ENCODE data around the gene TAAR1.

The TAAR1 gene

DNA sequence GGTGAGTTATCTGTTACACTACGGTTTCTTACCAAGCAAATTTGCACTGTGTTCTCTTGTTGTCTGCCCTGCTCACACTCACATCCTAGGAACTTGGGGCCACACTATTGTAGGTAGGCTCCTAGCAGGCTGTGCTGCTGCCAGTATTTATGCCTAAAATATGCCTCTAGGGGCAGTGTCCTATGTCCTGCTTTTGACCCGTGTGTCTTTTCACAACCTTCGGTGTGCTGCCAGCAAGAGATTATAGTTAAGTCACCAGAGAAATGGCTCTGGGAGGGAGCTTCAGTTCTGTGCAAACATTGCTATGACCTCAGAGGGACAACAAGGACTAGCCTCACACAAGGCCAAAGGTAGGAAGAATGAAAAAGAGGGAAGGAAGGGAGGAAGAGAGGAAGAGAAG is 60.5 kb downstream of the TAAR1 start:
- Mint-ChIP-seq H3K9me3 (no peaks in the 10 kb centered on the region), H3K4me3 (no peak overlapping the region), H3K4me1 (no peaks in the 10 kb centered on the region), H3K27me3 (peaks cover 9% of the 10 kb centered on the region), H3K36me3 (no peaks in the 10 kb centered on the region), H3K27ac (no peak overlapping the region)
- CTCF ChIA-PET = no interaction called here
- DNase-seq = no peak

DNA sequence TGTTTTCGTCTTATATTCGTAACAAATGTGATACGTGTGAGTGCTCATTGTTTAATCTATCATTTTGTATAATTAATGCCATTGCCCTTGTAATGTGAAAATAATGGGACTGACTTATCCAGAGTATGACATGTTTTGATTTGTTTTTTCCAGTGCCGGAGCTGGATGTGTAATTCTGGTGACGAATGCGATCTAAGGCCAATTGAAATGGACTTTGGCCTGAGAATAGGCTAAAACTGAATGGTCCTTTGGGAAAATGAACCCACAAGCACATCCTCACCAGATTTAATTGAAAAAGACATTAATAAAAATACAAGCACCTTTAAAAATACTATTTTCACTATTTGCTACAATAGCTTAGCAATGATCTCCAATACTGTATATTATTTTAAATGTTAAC is 62.8 kb downstream of the TAAR1 start:
- Mint-ChIP-seq H3K9me3 (no peaks in the 10 kb centered on the region), H3K36me3 (no peaks in the 10 kb centered on the region), H3K4me3 (no peak overlapping the region), H3K4me1 (no peaks in the 10 kb centered on the region), H3K27ac (no peak overlapping the region), H3K27me3 (peaks cover 15% of the 10 kb centered on the region)
- CTCF ChIA-PET = no interaction called here
- DNase-seq = no peak

Measured in activated naive CD4-positive, alpha-beta T cell treated with anti-CD3 and anti-CD28 coated beads, Interleukin-2, amount 10 ng/mL, durations not matched to agents 7 days and 5 days (primary cell).